ENCODE results near the gene NEUROD4.

NEUROD4 gene

GRCh38 chr12:54996205-54996604, 23.6 kb upstream of the NEUROD4 start:
- intact Hi-C loops (cut with DNase I), result no loop called here
- DNase-seq, result peak in 1 of 10 donors; percentile 77

GRCh38 chr12:54997929-54998522, 21.7 kb upstream of the NEUROD4 start:
- DNase-seq, result no peak
- intact Hi-C loops (cut with DNase I), result no loop called here

GRCh38 chr12:54998958-54999510, 20.7 kb upstream of the NEUROD4 start:
- DNase-seq, result no peak
- intact Hi-C loops (cut with DNase I), result no loop called here

DNA sequence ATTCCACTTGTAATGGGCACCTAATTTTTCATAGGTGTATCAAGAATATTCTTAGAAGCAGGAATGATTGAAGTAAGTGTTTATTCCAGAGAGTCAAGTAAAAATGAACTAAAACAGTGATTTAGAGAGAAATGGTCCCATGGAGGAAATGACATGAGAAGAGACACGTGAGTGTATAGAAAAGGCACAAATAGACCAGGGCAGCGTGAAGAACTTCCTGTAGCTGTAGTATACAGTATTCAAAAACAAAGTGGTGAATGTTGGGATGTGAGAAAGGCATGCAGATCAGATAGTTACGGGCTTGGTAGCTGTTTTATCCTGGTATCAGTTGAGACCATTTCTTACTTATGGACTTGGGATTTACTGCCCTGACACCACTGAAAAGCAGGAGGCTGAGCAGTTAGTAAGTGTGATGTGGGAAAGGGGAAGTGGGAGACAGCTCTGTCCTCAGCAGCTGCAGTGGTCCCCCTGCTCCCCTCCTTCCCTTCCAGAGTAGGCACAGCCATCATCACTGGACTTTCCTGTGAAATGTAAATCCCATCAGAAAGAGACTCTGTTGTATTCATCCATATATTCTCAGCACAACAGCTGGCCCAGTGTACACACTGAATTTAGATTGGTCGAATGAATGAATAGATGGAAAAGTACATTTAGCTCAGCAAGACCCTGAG, 18.4 kb upstream of the NEUROD4 start:
- intact Hi-C loops (cut with DNase I), result no loop called here
- no peak for DNase-seq

- no peak for DNase-seq
- intact Hi-C loops (cut with DNase I), result no loop called here
These were observed 17.4 kb upstream of the NEUROD4 start for GRCh38 chr12:55002355-55002754.

DNA sequence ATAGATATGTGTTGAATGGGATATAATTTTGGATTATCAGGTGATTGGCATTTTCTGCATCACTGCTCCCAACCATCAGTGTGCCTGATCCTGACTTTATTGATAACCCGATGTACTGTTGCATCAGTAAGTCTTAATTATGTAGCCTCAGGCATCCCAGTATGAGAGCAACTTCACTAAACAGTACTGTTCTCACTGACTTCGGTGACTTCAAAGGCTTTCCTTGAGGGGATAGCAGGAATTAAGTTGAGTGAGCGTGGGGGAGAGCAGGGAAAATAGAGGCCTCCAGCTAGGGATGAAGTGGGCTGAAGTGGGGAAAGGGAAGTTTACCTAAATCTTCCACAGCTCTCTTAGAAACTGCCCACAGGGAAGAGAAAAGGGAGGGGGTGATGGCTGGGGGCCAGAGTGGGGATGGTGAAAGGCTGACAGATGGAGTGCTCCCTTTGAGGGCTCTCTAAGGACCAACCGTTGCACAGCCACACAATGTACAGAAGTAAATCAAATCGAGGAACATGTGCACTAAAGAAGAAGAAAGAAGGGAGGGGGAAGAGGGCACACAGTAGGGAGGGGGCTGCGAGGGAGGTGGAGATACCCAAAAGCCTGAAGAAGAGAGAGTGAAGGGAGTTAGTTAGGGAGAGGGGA, 10.7 kb upstream of the NEUROD4 start:
- no peak for DNase-seq
- intact Hi-C loops (cut with DNase I), result no loop called here

GRCh38 chr12:55017416-55017925, 2.3 kb upstream of the NEUROD4 start:
- intact Hi-C loops (cut with DNase I), result no loop called here
- no peak for DNase-seq

DNA sequence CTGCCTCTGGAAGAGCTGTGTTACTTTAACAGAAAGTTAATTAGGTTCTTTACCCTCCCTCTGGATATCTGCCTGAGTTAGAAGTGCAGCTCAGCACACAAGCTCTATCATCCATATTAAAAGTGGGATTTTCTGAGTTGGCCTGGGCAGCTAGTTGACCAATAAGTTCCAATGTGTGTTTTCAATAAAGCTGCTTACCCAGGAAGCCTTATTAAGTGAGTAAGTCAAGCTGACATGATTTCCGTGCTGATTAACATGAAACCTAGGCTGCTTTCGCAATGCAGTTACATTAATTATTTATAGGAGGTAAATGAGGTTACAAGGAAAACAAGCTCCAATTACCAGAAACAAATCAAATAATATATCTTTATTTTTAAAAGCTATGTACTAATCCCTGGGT, 4.8 kb downstream of the NEUROD4 start:
- intact Hi-C loops (cut with DNase I), result no loop called here
- no peak for DNase-seq

- intact Hi-C loops (cut with DNase I), result no loop called here
- no peak for DNase-seq
These were observed 5.7 kb downstream of the NEUROD4 start for GRCh38 chr12:55025508-55025907.

GRCh38 chr12:55034218-55034617, 14.4 kb downstream of the NEUROD4 start:
- intact Hi-C loops (cut with DNase I), result no loop called here
- DNase-seq, result peak in 9 of 10 donors; percentile 18 to 88 (median 48)

DNA sequence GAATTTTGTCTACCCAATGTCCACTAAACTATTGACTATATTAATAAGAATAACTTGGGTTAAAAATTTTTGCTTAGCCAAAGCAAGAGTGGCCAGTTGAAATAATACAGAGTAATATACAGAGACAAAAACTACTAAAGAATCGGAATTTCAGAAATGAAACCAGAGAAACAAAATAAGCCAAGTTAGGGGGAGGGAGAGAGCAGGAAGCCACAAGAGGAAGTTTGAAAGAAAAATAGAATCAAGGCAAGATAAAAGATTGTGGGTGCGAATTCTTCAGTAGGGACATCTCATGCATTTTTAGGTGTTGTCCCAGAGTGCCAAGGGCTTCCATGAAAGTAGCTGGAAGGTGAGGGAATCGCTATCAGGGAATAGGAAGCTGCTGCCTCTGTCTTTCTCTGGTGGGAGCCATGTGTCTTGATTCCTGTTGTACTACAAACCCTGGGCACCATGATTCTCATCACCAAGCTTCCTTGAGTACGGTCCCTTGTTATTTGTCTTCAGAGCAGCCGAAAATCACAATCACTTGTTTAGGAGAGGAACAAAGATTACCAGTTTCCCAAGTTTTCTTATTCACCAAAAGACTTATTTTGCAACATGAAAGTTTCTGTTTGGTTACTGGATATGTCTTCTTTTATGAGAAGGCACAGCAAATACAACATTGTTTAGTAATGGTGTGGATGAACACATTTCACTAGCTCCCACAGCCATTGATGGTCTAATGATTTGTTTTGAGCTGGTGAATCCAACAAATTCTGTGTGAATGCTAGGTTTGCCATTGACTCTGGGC, 16.7 kb downstream of the NEUROD4 start:
- DNase-seq, result no peak
- intact Hi-C loops (cut with DNase I), result no loop called here

DNA sequence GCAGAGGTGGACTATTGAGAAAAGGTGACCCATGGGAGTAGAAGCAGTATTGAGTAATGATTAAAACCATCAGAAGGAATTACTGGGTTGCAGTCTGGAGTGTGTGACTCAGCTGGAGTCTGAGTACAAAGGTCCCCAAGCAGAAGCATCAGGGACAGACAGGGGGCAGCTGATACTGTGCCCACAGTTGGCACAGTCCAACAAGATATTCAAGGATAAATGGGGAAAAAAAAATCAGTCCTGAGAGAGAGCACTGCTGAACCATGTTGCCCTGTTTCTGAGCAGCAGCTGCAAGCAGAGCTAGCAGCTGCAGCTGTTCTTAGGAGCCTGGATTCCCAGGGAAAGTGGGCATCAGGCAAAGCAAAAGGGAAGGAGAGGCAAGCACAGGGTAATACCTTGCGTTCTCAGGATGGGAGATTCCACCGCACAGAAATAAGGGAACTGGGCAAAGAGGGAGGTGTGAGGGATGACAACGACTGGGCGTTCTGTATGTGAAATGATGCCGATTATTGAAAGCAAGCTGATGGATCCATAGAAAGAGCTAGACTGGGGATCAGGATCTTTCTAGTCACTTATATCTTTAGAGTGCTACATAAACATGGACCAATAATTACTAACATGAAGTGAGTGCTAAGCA, 17.7 kb downstream of the NEUROD4 start:
- no peak for DNase-seq
- intact Hi-C loops (cut with DNase I), result no loop called here

GRCh38 chr12:55039395-55040354, 19.9 kb downstream of the NEUROD4 start:
- peak in 1 of 10 donors; percentile 68 for DNase-seq
- intact Hi-C loops (cut with DNase I), result no loop called here

DNA sequence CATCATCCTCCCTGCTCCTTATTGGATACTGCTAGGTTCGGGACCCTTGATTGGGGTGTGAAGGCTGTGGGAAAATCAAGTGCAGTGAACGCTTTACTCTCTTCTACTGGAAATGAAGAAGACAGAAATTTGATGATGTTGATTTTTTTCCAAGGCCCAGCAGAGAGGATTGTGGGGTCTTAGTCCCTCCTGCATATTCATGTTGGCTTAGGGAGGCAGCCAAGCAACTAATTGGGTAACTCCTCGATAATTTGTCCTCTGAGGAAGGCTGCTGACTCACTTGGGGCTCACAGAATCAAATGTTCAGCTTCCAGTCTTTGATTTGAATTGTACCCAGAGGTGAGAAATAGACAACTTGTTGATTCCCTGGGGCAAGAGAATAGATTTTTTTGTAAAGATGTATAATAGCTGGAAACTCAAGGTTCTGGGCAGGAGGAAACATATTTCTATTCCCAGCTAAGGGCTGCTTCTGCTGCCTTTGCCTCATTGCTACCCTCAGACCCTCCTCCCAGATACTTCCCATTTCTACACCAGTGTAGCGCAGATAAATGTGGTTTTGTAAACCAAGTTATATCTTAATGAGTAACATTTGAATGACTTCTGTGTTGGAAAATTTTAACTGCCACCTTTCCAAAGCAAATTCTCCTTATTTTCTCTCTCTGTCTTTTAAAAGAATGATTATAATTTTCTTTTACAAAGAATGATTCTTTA, 21.7 kb downstream of the NEUROD4 start:
- intact Hi-C loops (cut with DNase I), result no loop called here
- DNase-seq, result no peak

GRCh38 chr12:55043542-55043941, 23.8 kb downstream of the NEUROD4 start:
- DNase-seq, result no peak
- intact Hi-C loops (cut with DNase I), result no loop called here

- intact Hi-C loops (cut with DNase I), result no loop called here
- DNase-seq, result no peak
These were observed 24.4 kb downstream of the NEUROD4 start for GRCh38 chr12:55044135-55044534.

- DNase-seq, result no peak
These were observed 29.9 kb downstream of the NEUROD4 start for GRCh38 chr12:55049676-55050075.

GRCh38 chr12:55051197-55051947, 31.6 kb downstream of the NEUROD4 start:
- no peak for DNase-seq
- intact Hi-C loops (cut with DNase I), result no loop called here

More at GRCh38 chr12:55049676-55050075, 29.9 kb downstream of the NEUROD4 start:
- intact Hi-C loops (cut with DNase I), result no loop called here

Data from posterior cingulate gyrus (tissue), 11 donors.